H1 (cell line): ENCODE results near the gene GAS7. TPM values are rescaled to one million over a fixed set of nuclear protein-coding genes. Genes with fewer than 3 reads are reported as not detected.

Experiments
- CTCF ChIA-PET: fragments of 300-600 bp; sonication (Branson Sonifier 250); formaldehyde crosslinking; loops from one replicate; lab custom pipeline; 2021; ENCODE audit not compliant: partially characterized antibody; lab: Charles Lee
- POLR2A ChIA-PET: fragments of 300-600 bp; sonication (Branson Sonifier 250); formaldehyde crosslinking; loops from one replicate; lab custom pipeline; 2021; ENCODE audit warnings: inconsistent platforms; ENCODE audit not compliant: partially characterized antibody; lab: Charles Lee
- DNase-seq, 2 experiments: peaks; one replicate each; pipeline versions ENCODE4 v3.0.0 to v3.0.0-alpha.2; 2010 to 2022; ENCODE audit warnings: low spot score in 2 of 2, low read depth in 1 of 2, mixed read lengths in 1 of 2
- FAIRE-seq: peaks from 2 replicates; lab custom pipeline; 2011; peaks lifted over from hg19 to GRCh38; lab: Jason Lieb, UNC
- H2AFZ ChIP-seq: 2 replicates; pipeline ENCODE4 v1.8.1; 2012; ENCODE audit warnings: low read length, inconsistent platforms
- H2AK5ac ChIP-seq: 2 replicates; pipeline ENCODE4 v1.6.1; 2013; ENCODE audit warnings: low read depth, low read length
- H2BK120ac ChIP-seq: replicated peaks from 2 replicates; pipeline ENCODE3; 2013; ENCODE audit warnings: low read depth, low read length, inconsistent platforms
- H2BK12ac ChIP-seq: 2 replicates; pipeline ENCODE4 v1.6.1; 2013; ENCODE audit warnings: low read depth, low read length
- H2BK15ac ChIP-seq: 2 replicates; pipeline ENCODE4 v1.6.1; 2013; ENCODE audit warnings: low read length
- H2BK20ac ChIP-seq: 2 replicates; pipeline ENCODE4 v1.6.1; 2013; ENCODE audit warnings: low read length
- H2BK5ac ChIP-seq: 2 replicates; pipeline ENCODE4 v1.6.1; 2013; ENCODE audit warnings: low read depth, low read length
- H3K14ac ChIP-seq: 2 replicates; pipeline ENCODE4 v1.6.1; 2013; ENCODE audit warnings: inconsistent platforms; ENCODE audit not compliant: insufficient read length
- H3K18ac ChIP-seq: 2 replicates; pipeline ENCODE4 v1.6.1; 2013; ENCODE audit warnings: low read length; ENCODE audit errors: extremely low read depth
- H3K23ac ChIP-seq: 2 replicates; pipeline ENCODE4 v1.6.1; 2013; ENCODE audit warnings: inconsistent platforms; ENCODE audit not compliant: insufficient read length
- H3K23me2 ChIP-seq: 2 replicates; pipeline ENCODE4 v1.6.1; 2013; ENCODE audit warnings: low read depth, low read length
- H3K27ac ChIP-seq: 2 replicates; pipeline ENCODE4 v1.6.1; 2011; ENCODE audit warnings: low read depth, low read length, inconsistent platforms
- H3K27me3 ChIP-seq, 4 experiments: replicated peaks in 1 of 4; 1 replicate in 1 of 4; 2 replicates in 3 of 4; pipeline versions ENCODE4 v1.6.1 to v1.8.1; 2011 to 2013; ENCODE audit warnings: low read length in 3 of 4, mild to moderate bottlenecking in 3 of 4, inconsistent platforms in 2 of 4, mixed read lengths in 2 of 4, moderate library complexity in 1 of 4; ENCODE audit not compliant: control insufficient read depth in 3 of 4, insufficient read depth in 3 of 4; ENCODE audit errors: extremely low read depth in 1 of 4
- H3K36me3 ChIP-seq, 4 experiments: 2 replicates each; pipeline versions ENCODE4 v1.6.1 to v1.8.1; 2011 to 2013; ENCODE audit warnings: mild to moderate bottlenecking in 4 of 4, low read length in 3 of 4, moderate library complexity in 2 of 4, control low read depth in 1 of 4, inconsistent platforms in 1 of 4; ENCODE audit not compliant: insufficient read depth in 4 of 4, control insufficient read depth in 2 of 4
- H3K4ac ChIP-seq: replicated peaks from 2 replicates; pipeline ENCODE3; 2013; ENCODE audit warnings: low read length, low read depth, mixed read lengths, inconsistent platforms; ENCODE audit not compliant: insufficient read length
- H3K4me1 ChIP-seq, 4 experiments: replicated peaks in 1 of 4; 1 replicate in 1 of 4; 2 replicates in 3 of 4; pipeline versions ENCODE4 v1.6.1 to v1.8.1; 2011 to 2013; ENCODE audit warnings: low read length in 3 of 4, inconsistent platforms in 2 of 4, mixed read lengths in 1 of 4; ENCODE audit not compliant: insufficient read depth in 4 of 4, control insufficient read depth in 3 of 4
- H3K4me2 ChIP-seq, 2 experiments: 2 replicates each; pipeline versions ENCODE4 v1.6.1 to v1.8.1; 2011 to 2013; ENCODE audit warnings: low read depth in 2 of 2, low read length in 2 of 2, control low read depth in 1 of 2, inconsistent platforms in 1 of 2, mild to moderate bottlenecking in 1 of 2; ENCODE audit not compliant: insufficient read depth in 1 of 2
- H3K4me3 ChIP-seq, 4 experiments: fragments of 200-600, 300-600 bp in 1 of 4; sonication (generic), shearing (Covaris generic), sonication (Bioruptor Twin) in 1 of 4; 2 replicates each; pipeline versions ENCODE4 v1.5.1 to v1.8.1; 2011 to 2016; ENCODE audit warnings: low read length in 4 of 4, low read depth in 3 of 4, control low read depth in 2 of 4, inconsistent platforms in 2 of 4, mild to moderate bottlenecking in 2 of 4, mixed read lengths in 1 of 4, moderate library complexity in 1 of 4; ENCODE audit not compliant: insufficient read depth in 2 of 4; ENCODE audit errors: extremely low read depth in 1 of 4
- H3K56ac ChIP-seq: replicated peaks from 2 replicates; pipeline ENCODE3; 2013; ENCODE audit warnings: low read depth, mild to moderate bottlenecking, mixed read lengths, low read length, inconsistent platforms; ENCODE audit not compliant: insufficient read length
- H3K79me1 ChIP-seq: 2 replicates; pipeline ENCODE4 v1.6.1; 2013; ENCODE audit warnings: low read depth, low read length, control low read depth
- H3K79me2 ChIP-seq, 2 experiments: 2 replicates each; pipeline versions ENCODE4 v1.6.1 to v1.8.1; 2012 to 2013; ENCODE audit warnings: low read length in 2 of 2, mild to moderate bottlenecking in 2 of 2, inconsistent platforms in 1 of 2; ENCODE audit not compliant: insufficient read depth in 2 of 2, control insufficient read depth in 1 of 2
- H3K9ac ChIP-seq, 4 experiments: replicated peaks in 1 of 4; 1 replicate in 1 of 4; 2 replicates in 3 of 4; pipeline versions ENCODE4 v1.6.1 to v1.8.1; 2011 to 2013; ENCODE audit warnings: low read depth in 3 of 4, low read length in 3 of 4, control low read depth in 2 of 4, mild to moderate bottlenecking in 2 of 4, moderate library complexity in 2 of 4, inconsistent platforms in 1 of 4; ENCODE audit errors: extremely low read depth in 1 of 4
- H3K9me3 ChIP-seq, 2 experiments: 2 replicates each; pipeline versions ENCODE4 v1.6.1 to v1.8.1; 2012 to 2013; ENCODE audit warnings: mild to moderate bottlenecking in 2 of 2, moderate library complexity in 2 of 2, control low read depth in 1 of 2, inconsistent platforms in 1 of 2, low read depth in 1 of 2, low read length in 1 of 2, mixed read lengths in 1 of 2; ENCODE audit not compliant: insufficient read depth in 2 of 2
- H4K20me1 ChIP-seq, 2 experiments: replicated peaks in 1 of 2; 2 replicates each; pipeline versions ENCODE3 to v1.8.1; 2011 to 2013; ENCODE audit warnings: inconsistent platforms in 2 of 2, low read length in 2 of 2, mild to moderate bottlenecking in 1 of 2; ENCODE audit not compliant: insufficient read depth in 2 of 2, control insufficient read depth in 1 of 2
- H4K5ac ChIP-seq: 2 replicates; pipeline ENCODE4 v1.6.1; 2013; ENCODE audit warnings: low read length, low read depth, mixed read lengths, inconsistent platforms; ENCODE audit not compliant: insufficient read length
- H4K8ac ChIP-seq: 2 replicates; pipeline ENCODE4 v1.8.0; 2013; ENCODE audit warnings: mild to moderate bottlenecking, moderate library complexity, low read length, inconsistent platforms; ENCODE audit not compliant: insufficient read depth; ENCODE audit errors: extremely low read depth
- H4K91ac ChIP-seq: replicated peaks from 2 replicates; pipeline ENCODE3; 2013; ENCODE audit warnings: low read length, mixed read lengths, inconsistent platforms; ENCODE audit not compliant: insufficient read length
- CTCF ChIP-seq, 3 experiments: IDR thresholded peaks; 1 replicate in 2 of 3; 2 replicates in 1 of 3; pipeline versions ENCODE4 v1.5.1 to v1.6.1; 2011; ENCODE audit warnings: low read length in 3 of 3, mild to moderate bottlenecking in 3 of 3, inconsistent platforms in 2 of 3, low read depth in 1 of 3, moderate library complexity in 1 of 3; ENCODE audit not compliant: insufficient read depth in 1 of 3; ENCODE audit errors: control extremely low read depth in 1 of 3
- RAD21 ChIP-seq, 2 experiments: IDR thresholded peaks in 1 of 2; conservative IDR thresholded peaks in 1 of 2; 2 replicates each; pipeline ENCODE4 v1.6.1; 2011; ENCODE audit warnings: low read depth in 2 of 2, low read length in 2 of 2, improper control_type of control experiment in 1 of 2, inconsistent platforms in 1 of 2, mild to moderate bottlenecking in 1 of 2, moderate library complexity in 1 of 2
- RNF2 ChIP-seq: fragments of 200-900, 300-1000 bp; sonication (generic); IDR thresholded peaks from 2 replicates; pipeline ENCODE4 v1.7.1; 2016; ENCODE audit warnings: borderline replicate concordance, low read depth, mild to moderate bottlenecking, antibody characterized with exemption, low read length; ENCODE audit not compliant: poor library complexity, severe bottlenecking; ENCODE audit errors: missing control alignments
- WGBS, 2 experiments: shearing (Covaris generic) in 1 of 2; methylation state at CpG; one replicate each; pipeline versions ENCODE4 v1.1.6 to v1.1.7; 2013 to 2015; ENCODE audit warnings: low lambda C conversion rate in 2 of 2, mixed read lengths in 2 of 2, inconsistent platforms in 1 of 2, low coverage in 1 of 2, missing lambda C conversion rate in 1 of 2; ENCODE audit not compliant: insufficient replicate concordance in 2 of 2, insufficient coverage in 1 of 2, insufficient read length in 1 of 2; ENCODE audit errors: extremely low coverage in 1 of 2, missing lambda C conversion rate in 1 of 2; 5-methylcytosine and 5-hydroxymethylcytosine counted together
- polyA plus RNA-seq, 7 experiments: library from polyadenylated mRNA; depleted of rRNA in 3 of 7; stranded (reverse) in 5 of 7; unstranded in 2 of 7; fragments of >200 nt in 5 of 7; fragments of 200-250 nt in 2 of 7; gene quantifications; 1 replicate in 5 of 7; 2 replicates in 1 of 7; 4 replicates in 1 of 7; pipeline versions ENCODE4 v1.2.1 to v1.2.3, GENCODE V29; 2011 to 2013; ENCODE audit warnings: missing spikeins in 2 of 7, mixed read lengths in 2 of 7
- total RNA-seq: library from RNA; stranded (reverse); fragmentation: NEBNext Ultra II Directional; extraction: Animal tissue kit (Norgen Biotek cat#: 25700); gene quantifications from 2 replicates; pipeline ENCODE4 v1.2.1, GENCODE V29; 2021

Gene GAS7
- total and polyA plus RNA-seq, 2 of the 8 experiments (the other 6 are each of a cell fraction or from before 2014, with no cell fraction given): 5.0 to 14.5 TPM

- H3K9ac ChIP-seq: no peak overlapping the region
- no peak overlapping the region for H2AFZ ChIP-seq
- CTCF ChIA-PET: interaction anchor here (0.6 to 12.4 kb wide), 32 partner anchors 9 to 1495 kb away, joined by 3 to 140 read pairs (median 4); partner anchors contain the start of gene RCVRN
- no peaks in the 10 kb centered on the region for H3K79me1 ChIP-seq
- H4K8ac ChIP-seq: no peak overlapping the region
- peaks cover 0 to 3% (median 0%) of the 10 kb centered on the region in 4 experiments; a peak in 2 of 7 replicates for H3K4me1 ChIP-seq
- H4K5ac ChIP-seq: no peak overlapping the region
- H4K20me1 ChIP-seq: no peaks in the 10 kb centered on the region
- H3K23me2 ChIP-seq: 0 out of 2 replicates have a peak, but pooled peaks cover 2% of the 10 kb centered on the region
- no peak overlapping the region for H3K23ac ChIP-seq
- peak; percentile 42 for FAIRE-seq
- no peak overlapping the region for H3K4me2 ChIP-seq
- no peaks in the 10 kb centered on the region for H3K79me2 ChIP-seq
- POLR2A ChIA-PET: interaction anchor here (0.9 kb wide), 1 partner anchor 44 kb away, joined by 3 read pairs; no protein-coding TSS in a partner anchor
- no peak overlapping the region for H3K56ac ChIP-seq
- no peak overlapping the region for H2BK20ac ChIP-seq
- no peak overlapping the region for H2BK120ac ChIP-seq
- H3K27me3 ChIP-seq: no peaks in the 10 kb centered on the region
- no peak overlapping the region for H3K14ac ChIP-seq
- WGBS, 2 experiments: 82% methylated on average over 3 of the region's 3 CpGs; no CpG with 5 or more reads in 1 of the 2 experiments
- TF ChIP-seq RAD21 (IDR thresholded peaks at IDR 0.05 in 1 of 2, conservative IDR thresholded peaks at IDR 0.05 in 1 of 2; ENCODE audit: low read depth in 2 of 2, low read length in 2 of 2) (peak; percentile 71 to 80), RNF2 (no peak), CTCF (IDR thresholded peaks at IDR 0.05; ENCODE audit: control extremely low read depth in 1 of 3, insufficient read depth in 1 of 3, low read depth in 1 of 3, low read length in 3 of 3) (peak; percentile 43 to 80 (median 69))
- no peak overlapping the region for H2BK5ac ChIP-seq
- H3K9me3 ChIP-seq: no peaks in the 10 kb centered on the region
- no peak overlapping the region; the same call in 1 of the 2 replicates for H2BK15ac ChIP-seq
- no peak overlapping the region for H3K4ac ChIP-seq
- H3K27ac ChIP-seq: no peak overlapping the region
- H2AK5ac ChIP-seq: no peak overlapping the region
- DNase-seq: peak; percentile 25 to 61
- H3K36me3 ChIP-seq: no peaks in the 10 kb centered on the region
- no peak overlapping the region for H3K4me3 ChIP-seq
- no peak overlapping the region for H3K18ac ChIP-seq
- no peak overlapping the region for H2BK12ac ChIP-seq
- no peak overlapping the region for H4K91ac ChIP-seq
Observed at GRCh38 chr17:9982159-9982558, 216.2 kb downstream of the GAS7 start.
